Forelimb muscle (tissue), 1 donor: ENCODE results near the gene NYAP1. TPM values are rescaled to one million over a fixed set of nuclear protein-coding genes. Genes with fewer than 3 reads are reported as not detected.
A peak's percentile ranks its signal among the peaks of the same experiment; 100 is the strongest.
"Not testable (repeated sequence)": the region's sequence is repeated elsewhere in the genome, so short reads cannot be mapped to it uniquely, and the experiment has no call there.

Experiments used
- DNase-seq: peaks from one replicate; pipeline ENCODE4 v3.0.0-alpha.2; 2013; ENCODE audit warnings: low read depth
- polyA plus RNA-seq: library from polyadenylated mRNA; unstranded; fragments of 120-200 nt; gene quantifications from one replicate; pipeline ENCODE4 v1.2.1, GENCODE V29; 2013; ENCODE audit not compliant: insufficient read length

NYAP1 gene
- polyA plus RNA-seq, 1 donor, result 1.8 TPM

DNA sequence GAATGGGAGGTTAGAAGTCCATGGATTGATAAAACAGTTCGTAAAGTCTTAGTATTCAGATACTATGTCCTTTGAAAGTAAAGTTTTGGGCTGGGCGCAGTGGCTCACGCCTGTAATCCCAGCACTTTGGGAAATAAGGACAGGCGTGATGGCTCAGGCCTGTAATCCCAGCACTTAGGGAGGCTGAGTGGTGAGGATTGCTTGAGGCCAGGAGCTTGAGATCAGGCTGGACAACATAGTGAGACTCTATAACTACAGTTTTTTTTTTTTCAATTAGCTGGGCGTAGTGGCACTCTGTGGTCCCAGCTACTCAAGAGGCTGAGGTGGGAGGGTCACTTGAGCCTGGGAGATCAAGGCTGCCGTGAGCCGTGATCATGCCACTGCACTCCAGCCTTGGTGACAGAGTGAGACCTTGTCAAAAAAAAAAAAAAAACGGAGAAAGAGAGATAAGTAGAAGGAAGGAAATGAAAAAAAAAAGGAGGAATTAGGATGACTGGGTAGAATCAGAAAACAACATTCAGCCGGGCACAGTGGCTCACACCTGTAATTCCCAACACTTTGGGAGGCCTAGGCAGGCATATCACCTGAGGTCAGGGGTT, 29.6 kb downstream of the NYAP1 start:
- no peak for DNase-seq

- peak; percentile 51 for DNase-seq
These were observed 31.4 kb downstream of the NYAP1 start for GRCh38 chr7:100515072-100515532.

DNA sequence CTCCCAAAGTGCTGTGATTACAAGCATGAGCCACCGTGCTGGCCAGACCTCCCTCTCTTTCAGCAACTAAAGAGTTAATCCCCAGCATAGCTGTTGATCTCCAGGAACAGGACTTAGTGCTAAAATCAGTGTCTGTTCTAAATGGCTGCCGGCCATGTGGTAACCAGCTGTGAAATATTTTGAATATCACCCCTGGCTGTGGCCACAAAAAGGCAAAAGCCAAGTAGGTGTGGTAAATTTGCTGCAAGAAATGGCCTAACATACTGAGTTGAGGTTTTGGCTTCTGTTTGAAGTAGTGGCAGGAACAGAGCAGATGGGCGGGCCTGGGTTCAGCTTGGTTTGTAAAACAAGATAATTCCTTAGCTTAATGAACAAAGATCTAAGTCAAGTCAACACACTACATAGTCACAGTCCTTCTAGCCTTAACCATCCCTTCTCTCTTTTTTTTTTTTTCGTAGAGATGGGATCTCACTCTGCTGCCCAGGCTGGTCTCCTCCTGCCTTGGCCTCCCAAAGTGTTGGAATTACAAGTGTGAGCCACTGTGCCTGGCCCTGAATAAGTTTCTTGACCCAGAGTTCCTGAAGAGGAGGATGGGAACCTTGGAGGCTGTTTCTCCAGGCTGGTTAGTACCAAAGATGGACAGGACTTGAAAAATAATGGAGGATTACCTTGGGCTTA, 32.5 kb downstream of the NYAP1 start:
- DNase-seq, result no peak

GRCh38 chr7:100517305-100517704, 33.6 kb downstream of the NYAP1 start:
- DNase-seq, result no peak

- DNase-seq, result no peak
These were observed 35.9 kb downstream of the NYAP1 start for GRCh38 chr7:100519580-100519979.

GRCh38 chr7:100520138-100520537, 36.4 kb downstream of the NYAP1 start:
- DNase-seq, result no peak

DNA sequence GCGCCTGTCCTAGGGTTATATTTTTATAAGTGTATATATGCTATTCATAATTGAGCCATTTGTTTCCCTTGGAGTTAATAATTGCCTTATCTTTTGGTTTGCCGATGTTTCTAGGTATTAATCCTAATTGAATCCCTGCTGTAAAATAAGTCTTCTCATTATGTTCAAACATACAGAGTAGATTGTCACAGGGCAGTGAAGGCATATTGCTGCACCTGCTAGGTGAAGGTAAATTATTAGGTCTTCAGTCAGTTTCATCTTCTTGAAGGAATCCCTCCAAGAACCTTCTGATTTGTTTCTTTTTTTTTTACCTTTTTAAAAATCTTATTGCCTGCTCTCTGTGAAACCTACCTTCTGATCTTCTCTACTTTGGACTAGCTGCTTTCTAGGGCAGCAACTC, 37.3 kb downstream of the NYAP1 start:
- no peak for DNase-seq

GRCh38 chr7:100521909-100522593, 38.3 kb downstream of the NYAP1 start:
- DNase-seq, result not testable (repeated sequence)

DNA sequence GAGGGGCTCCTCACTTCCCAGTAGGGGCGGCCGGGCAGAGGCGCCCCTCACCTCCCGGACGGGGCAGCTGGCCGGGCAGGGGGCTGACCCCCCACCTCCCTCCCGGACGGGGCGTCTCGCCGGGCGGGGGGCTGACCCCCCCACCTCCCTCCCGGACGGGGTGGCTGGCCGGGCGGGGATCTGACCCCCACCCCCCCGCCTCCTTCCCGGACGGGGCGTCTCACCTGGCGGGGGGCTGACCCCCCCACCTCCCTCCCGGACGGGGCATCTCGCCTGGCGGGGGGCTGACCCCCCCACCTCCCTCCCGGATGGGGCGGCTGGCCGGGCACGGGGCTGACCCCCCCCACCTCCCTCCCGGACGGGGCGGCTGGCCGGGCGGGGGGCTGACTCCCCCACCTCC, 39.5 kb downstream of the NYAP1 start:
- not testable (repeated sequence) for DNase-seq

- DNase-seq, result not testable (repeated sequence)
These were observed 44.6 kb downstream of the NYAP1 start for GRCh38 chr7:100528108-100528866.

- no peak for DNase-seq
These were observed 48.7 kb downstream of the NYAP1 start for GRCh38 chr7:100532165-100533022.

DNA sequence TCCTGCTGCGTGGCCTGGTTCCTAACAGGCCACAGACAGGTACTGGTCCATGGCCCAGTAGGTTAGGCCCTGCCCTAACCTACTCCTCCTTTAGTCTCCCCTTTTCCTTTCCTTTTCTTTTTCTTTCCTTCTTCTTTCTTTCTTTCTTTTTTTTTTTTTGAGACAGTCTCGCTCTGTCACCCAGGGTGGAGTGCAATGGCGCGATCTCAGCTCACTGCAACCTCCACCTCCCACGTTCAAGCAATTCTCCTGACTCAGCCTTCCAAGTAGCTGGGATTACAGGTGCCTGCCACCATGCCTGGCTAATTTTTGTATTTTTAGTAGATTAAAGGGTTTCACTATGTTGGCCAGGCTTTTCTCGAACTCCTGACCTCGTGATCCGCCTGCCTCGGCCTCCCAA, 52.3 kb downstream of the NYAP1 start:
- DNase-seq, result not testable (repeated sequence)

GRCh38 chr7:100536695-100537094, 53.0 kb downstream of the NYAP1 start:
- not testable (repeated sequence) for DNase-seq

DNA sequence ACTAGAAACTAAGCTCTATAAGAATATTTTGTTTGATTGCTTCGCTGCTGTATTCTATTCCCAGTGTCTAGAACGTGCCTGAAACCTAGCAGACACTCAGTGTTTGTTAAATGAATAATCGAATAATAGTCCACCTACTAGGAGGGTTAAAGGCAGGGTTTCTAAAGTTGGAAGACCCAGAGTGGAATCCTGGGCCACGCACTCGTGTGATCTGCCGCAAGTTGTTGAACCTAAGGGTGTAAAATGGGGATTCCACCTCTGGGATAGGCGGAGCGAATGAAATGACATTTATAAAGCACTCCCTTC, 54.6 kb downstream of the NYAP1 start:
- no peak for DNase-seq

DNA sequence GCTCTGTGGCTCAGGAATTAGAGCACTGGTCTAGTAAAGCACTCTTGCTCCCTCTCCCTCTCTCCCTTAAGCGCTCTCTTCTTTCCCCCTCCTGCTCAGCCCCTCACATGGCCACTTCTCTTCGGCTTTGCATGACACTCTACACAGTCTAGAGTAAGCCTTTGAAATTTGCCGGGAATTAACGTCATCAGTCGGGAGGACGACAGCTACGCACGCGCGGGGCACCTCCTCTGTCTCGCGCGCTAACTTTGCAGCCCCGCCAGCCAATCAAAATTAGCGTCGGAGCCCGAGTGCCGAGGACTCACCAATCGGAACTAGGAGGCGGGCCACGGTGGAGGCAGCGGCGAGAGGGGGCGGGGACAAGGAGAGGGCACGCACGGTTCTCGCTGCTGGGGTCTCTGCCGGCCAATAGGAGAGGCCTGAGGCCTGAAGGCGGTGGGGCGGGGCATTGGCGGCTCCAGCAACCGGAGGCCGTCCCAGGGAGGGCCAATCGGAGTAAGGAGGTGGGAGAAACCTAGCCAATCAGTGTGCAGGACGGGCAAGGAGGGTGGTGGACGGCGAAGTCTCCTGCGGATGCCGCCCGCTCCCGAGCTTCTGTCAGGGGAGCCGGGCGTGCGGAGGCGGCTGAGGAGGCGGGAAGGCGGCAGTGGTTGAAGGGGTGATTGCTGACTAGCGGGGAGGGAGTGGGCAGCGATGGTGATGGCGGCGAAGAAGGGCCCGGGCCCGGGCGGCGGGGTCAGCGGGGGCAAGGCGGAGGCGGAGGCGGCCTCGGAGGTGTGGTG, 55.1 kb downstream of the NYAP1 start, which contains the start of gene AGFG2:
Gene AGFG2 (plus strand): TSS at position 550 of the 782 bp plus-strand sequence. CDS start 144 bp downstream, at position 694.
- DNase-seq, result peak; percentile 94

DNA sequence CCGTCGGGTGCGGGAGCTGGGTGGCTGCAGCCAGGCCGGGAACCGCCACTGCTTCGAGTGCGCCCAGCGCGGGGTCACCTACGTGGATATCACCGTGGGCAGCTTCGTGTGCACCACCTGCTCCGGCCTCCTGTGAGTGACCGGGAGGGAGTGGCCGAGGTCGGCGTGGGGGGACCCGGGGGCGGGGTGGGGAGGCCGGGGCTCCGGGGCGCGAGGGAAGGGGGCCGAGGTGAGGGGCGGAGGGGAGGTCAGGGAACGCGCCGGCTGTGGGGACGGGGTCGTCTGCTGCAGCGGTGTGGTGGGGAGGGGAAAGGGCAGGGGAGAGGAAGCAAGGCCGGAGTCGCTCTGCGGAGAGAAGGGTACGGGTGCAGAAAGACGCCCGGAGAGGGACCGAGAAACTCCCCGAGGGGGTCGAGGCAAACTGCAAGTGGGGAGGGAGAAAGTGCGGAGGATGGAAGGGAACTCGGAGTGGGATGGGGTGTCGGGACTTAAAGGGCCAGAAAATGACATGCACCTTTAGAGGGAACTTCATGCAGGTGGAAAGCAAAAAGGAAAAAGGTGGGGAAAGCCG, 55.8 kb downstream of the NYAP1 start:
- no peak for DNase-seq

GRCh38 chr7:100540073-100540723, 56.5 kb downstream of the NYAP1 start:
- no peak for DNase-seq

GRCh38 chr7:100541309-100541708, 57.6 kb downstream of the NYAP1 start:
- not testable (repeated sequence) for DNase-seq

DNA sequence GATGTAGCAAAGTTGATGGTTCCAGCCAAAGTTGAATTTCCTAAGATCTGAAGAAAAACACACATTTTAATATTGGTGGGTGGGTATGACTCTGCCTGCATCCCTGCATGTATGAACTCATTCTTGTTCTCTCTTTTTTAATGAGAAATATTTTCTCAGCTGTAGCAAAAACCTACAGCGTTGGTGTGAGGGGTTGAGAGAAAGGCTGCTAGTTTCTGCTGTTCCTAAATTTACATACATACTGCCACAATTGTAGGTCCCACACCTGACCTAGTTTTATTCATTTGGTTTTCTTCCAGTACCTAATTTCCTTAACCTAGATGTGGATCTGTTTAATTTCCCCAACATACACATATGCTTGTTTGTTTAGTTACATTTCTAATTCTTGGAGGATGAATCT, 59.9 kb downstream of the NYAP1 start:
- no peak for DNase-seq

DNA sequence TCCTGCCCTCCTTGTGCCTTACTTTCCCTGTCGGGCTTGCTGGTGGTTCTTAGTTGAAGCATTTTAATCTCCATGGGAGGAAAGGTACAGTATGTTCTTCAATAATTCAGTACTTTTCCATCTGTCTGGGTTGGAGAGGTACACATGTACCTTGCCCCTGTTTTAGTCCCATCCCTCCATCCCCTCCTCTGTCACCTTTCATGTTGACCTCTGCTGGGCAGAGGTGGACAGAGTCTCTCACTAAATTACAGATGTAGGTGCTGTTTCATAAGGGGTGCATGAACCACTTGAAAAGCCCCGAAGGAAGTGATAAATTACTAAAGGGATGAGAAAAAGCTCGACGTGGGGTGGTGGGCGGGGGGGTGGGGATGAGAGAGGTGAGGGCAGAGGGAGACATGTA, 60.7 kb downstream of the NYAP1 start:
- no peak for DNase-seq
